OCI-LY7 (cell line): ENCODE results near the gene MIF4GD. TPM values are rescaled to one million over a fixed set of nuclear protein-coding genes. Genes with fewer than 3 reads are reported as not detected.

ENCODE experiments used
- BruUV-seq: library from RNA; stranded (reverse); fragments of 400-500 nt; replicated peaks from 2 replicates; lab custom pipeline; 2021; lab: Mats Ljungman, UMichigan
- CTCF ChIA-PET: fragments of 300-600 bp; sonication (Branson Sonifier 250); formaldehyde crosslinking; loops from one replicate; lab custom pipeline; 2022; ENCODE audit warnings: antibody characterized with exemption; ENCODE audit not compliant: unreplicated experiment; lab: Charles Lee
- POLR2A ChIA-PET: fragments of 300-600 bp; sonication (Branson Sonifier 250); formaldehyde crosslinking; loops from one replicate; lab custom pipeline; 2022; ENCODE audit warnings: antibody characterized with exemption; lab: Charles Lee
- DNase-seq: peaks from one replicate; pipeline ENCODE4 v3.0.0-alpha.2; 2015; ENCODE audit warnings: low spot score
- H2AFZ ChIP-seq: fragments of 200-600 bp; sonication (generic), shearing (Covaris generic); 2 replicates; pipeline ENCODE4 v1.6.1; 2014; ENCODE audit warnings: mild to moderate bottlenecking, antibody characterized with exemption, low read length, moderate library complexity
- H3K27ac ChIP-seq: fragments of 200-600 bp; sonication (generic); 2 replicates; pipeline ENCODE4 v1.5.1; 2014; ENCODE audit warnings: mixed run types, low read depth, mild to moderate bottlenecking, moderate library complexity, low read length, inconsistent platforms; ENCODE audit not compliant: poor library complexity, severe bottlenecking
- H3K36me3 ChIP-seq: fragments of 200-600 bp; sonication (generic); 2 replicates; pipeline ENCODE4 v1.6.1; 2014; ENCODE audit warnings: mild to moderate bottlenecking, antibody characterized with exemption, low read length, moderate library complexity, mixed read lengths; ENCODE audit not compliant: insufficient read depth
- H3K4me1 ChIP-seq: fragments of 200-600 bp; sonication (generic); 2 replicates; pipeline ENCODE4 v1.5.1; 2014; ENCODE audit warnings: mild to moderate bottlenecking, low read length; ENCODE audit not compliant: insufficient read depth, poor library complexity, severe bottlenecking
- H3K4me2 ChIP-seq: fragments of 200-600 bp; sonication (generic); 2 replicates; pipeline ENCODE4 v1.6.1; 2014; ENCODE audit warnings: mild to moderate bottlenecking, low read length
- H3K4me3 ChIP-seq: fragments of 200-600 bp; sonication (generic); 2 replicates; pipeline ENCODE4 v1.5.1; 2014; ENCODE audit warnings: mild to moderate bottlenecking, low read depth, low read length; ENCODE audit not compliant: poor library complexity, severe bottlenecking
- H3K79me2 ChIP-seq: fragments of 200-600 bp; sonication (generic); 2 replicates; pipeline ENCODE4 v1.6.1; 2016; ENCODE audit warnings: low read depth, mild to moderate bottlenecking, low read length, moderate library complexity, mixed read lengths; ENCODE audit not compliant: insufficient read depth
- H3K9me2 ChIP-seq: fragments of 200-600 bp; sonication (generic); 2 replicates; pipeline ENCODE4 v1.6.1; 2016; ENCODE audit warnings: mild to moderate bottlenecking, low read length, mixed read lengths; ENCODE audit not compliant: insufficient read depth
- H3K9me3 ChIP-seq: fragments of 200-600 bp; sonication (generic); 2 replicates; pipeline ENCODE4 v1.6.1; 2014; ENCODE audit warnings: mild to moderate bottlenecking, mixed run types, low read length, mixed read lengths
- H4K20me1 ChIP-seq: fragments of 200-600 bp; sonication (generic); 2 replicates; pipeline ENCODE4 v1.6.1; 2014; ENCODE audit warnings: mild to moderate bottlenecking, antibody characterized with exemption, low read length, moderate library complexity, mixed read lengths; ENCODE audit not compliant: insufficient read depth
- CTCF ChIP-seq: fragments of 200-600 bp; sonication (generic); conservative IDR thresholded peaks from 2 replicates; pipeline ENCODE4 v1.5.1; 2014; ENCODE audit warnings: mild to moderate bottlenecking, antibody characterized with exemption, low read length, moderate library complexity, mixed read lengths
- EZH2phosphoT487 ChIP-seq: fragments of 200-600 bp; sonication (generic); IDR thresholded peaks from 2 replicates; pipeline ENCODE4 v1.6.1; 2018; ENCODE audit warnings: low read depth, borderline replicate concordance, mild to moderate bottlenecking, mixed run types, antibody characterized with exemption, low read length, moderate library complexity, mixed read lengths
- intact Hi-C: fragments of 100-400 bp; cut with micrococcal nuclease; formaldehyde crosslinking; loops from one replicate; pipeline ENCODE4 v1.10.0; 2022; ENCODE audit not compliant: unreplicated experiment
- total RNA-seq, 2 experiments: library from RNA; depleted of rRNA in 1 of 2; stranded (reverse); fragments of >200 nt in 1 of 2; shearing (Covaris generic) in 1 of 2; gene quantifications; 2 replicates each; pipeline ENCODE4 v1.2.3, GENCODE V29; 2014 to 2022

MIF4GD gene
- total RNA-seq, 2 experiments from 2014 or later, result 70.9 to 132 TPM

GRCh38 chr17:75277664-75278071 lies 6.6 kb upstream of the MIF4GD start:
- no peak overlapping the region for H3K27ac ChIP-seq
- POLR2A ChIA-PET, result interaction anchor here (1.0 to 2.4 kb wide), 2 partner anchors 12 to 15 kb away, joined by 4 to 8 read pairs; partner anchors contain the start of genes MRPS7 and SLC25A19
- CTCF ChIA-PET, result interaction anchor here (0.6 kb wide), 1 partner anchor 15 kb away, joined by 3 read pairs; no protein-coding TSS in a partner anchor
- H3K9me3 ChIP-seq, result no peaks in the 10 kb centered on the region
- H3K4me3 ChIP-seq, result no peak overlapping the region
- intact Hi-C loops, result loop anchor here (10.0 kb wide), 1 partner anchor 507 kb away; the partner anchor contains the start of gene UNK
- H3K79me2 ChIP-seq, result peaks cover 2% of the 10 kb centered on the region; the same call in 1 of the 2 replicates
- DNase-seq, result no peak
- H3K36me3 ChIP-seq, result peaks cover 91% of the 10 kb centered on the region
- no TSS peak for BruUV-seq
- no peak for TF ChIP-seq EZH2phosphoT487
- no peak for TF ChIP-seq CTCF
- H3K4me1 ChIP-seq, result peaks cover 13% of the 10 kb centered on the region
- no peaks in the 10 kb centered on the region for H4K20me1 ChIP-seq
- H3K9me2 ChIP-seq, result no peaks in the 10 kb centered on the region
- H2AFZ ChIP-seq, result no peak overlapping the region
- no peak overlapping the region for H3K4me2 ChIP-seq

GRCh38 chr17:75273977-75274708 lies 3.1 kb upstream of the MIF4GD start:
- Histone ChIP-seq H3K36me3 (peaks cover 63% of the 10 kb centered on the region), H3K4me1 (peaks cover 33% of the 10 kb centered on the region), H3K4me3 (no peak overlapping the region), H3K4me2 (no peak overlapping the region), H3K27ac (no peak overlapping the region), H3K9me3 (no peaks in the 10 kb centered on the region), H3K9me2 (no peaks in the 10 kb centered on the region), H3K79me2 (peaks cover 23% of the 10 kb centered on the region; the same call in 1 of the 2 replicates), H4K20me1 (no peaks in the 10 kb centered on the region), H2AFZ (no peak overlapping the region)
- intact Hi-C loops, result loop anchor here (10.0 kb wide), 1 partner anchor 511 kb away; the partner anchor contains the start of gene UNK
- ChIA-PET CTCF (no interaction called here), POLR2A (interaction anchor here (1.1 to 2.4 kb wide), 5 partner anchors 11 to 75 kb away, joined by 3 to 7 read pairs (median 3); partner anchors contain the start of genes NUP85 and SLC25A19)
- DNase-seq, result no peak
- no peak for TF ChIP-seq CTCF
- TF ChIP-seq EZH2phosphoT487, result no peak
- BruUV-seq, result no TSS peak
